Fibroblast of lung (primary cell): ENCODE data around the gene CD48. TPM values are rescaled to one million over a fixed set of nuclear protein-coding genes. Genes with fewer than 3 reads are reported as not detected.

Experiments
- DNase-seq, 2 donors: peaks; one replicate each; pipeline versions ENCODE4 v3.0.0 to v3.0.0-alpha.2; 2010; ENCODE audit warnings: low read depth in 2 of 2
- H2AFZ ChIP-seq: 2 replicates; pipeline ENCODE4 v1.5.1; 2012; ENCODE audit warnings: low read length, control low read depth, inconsistent platforms
- H3K27ac ChIP-seq: 2 replicates; pipeline ENCODE4 v1.5.1; 2011; ENCODE audit warnings: low read length, control low read depth; ENCODE audit not compliant: insufficient read depth
- H3K27me3 ChIP-seq: 2 replicates; pipeline ENCODE4 v1.5.1; 2011; ENCODE audit warnings: mild to moderate bottlenecking, low read length; ENCODE audit not compliant: control insufficient read depth, insufficient read depth
- H3K36me3 ChIP-seq: 2 replicates; pipeline ENCODE4 v1.5.1; 2011; ENCODE audit warnings: low read length; ENCODE audit not compliant: control insufficient read depth, insufficient read depth
- H3K4me1 ChIP-seq: 2 replicates; pipeline ENCODE4 v1.5.1; 2011; ENCODE audit warnings: low read length; ENCODE audit not compliant: control insufficient read depth, insufficient read depth; ENCODE audit errors: extremely low read depth
- H3K4me2 ChIP-seq: 2 replicates; pipeline ENCODE4 v1.5.1; 2011; ENCODE audit warnings: low read length, control low read depth; ENCODE audit not compliant: insufficient read depth; ENCODE audit errors: extremely low read depth
- H3K4me3 ChIP-seq, 4 experiments: fragments of 200-600 bp in 1 of 4; sonication (generic) in 1 of 4; replicated peaks in 1 of 4; 2 replicates each; pipeline ENCODE4 v1.5.1; 2011 to 2016; ENCODE audit warnings: low read length in 4 of 4, low read depth in 3 of 4, mild to moderate bottlenecking in 3 of 4, control low read depth in 2 of 4, inconsistent platforms in 1 of 4, mixed read lengths in 1 of 4; ENCODE audit not compliant: insufficient read depth in 1 of 4; ENCODE audit errors: control extremely low read depth in 1 of 4
- H3K79me2 ChIP-seq: 2 replicates; pipeline ENCODE4 v1.5.1; 2012; ENCODE audit warnings: mild to moderate bottlenecking, low read length, inconsistent platforms; ENCODE audit not compliant: control insufficient read depth, insufficient read depth
- H3K9ac ChIP-seq: 2 replicates; pipeline ENCODE4 v1.5.1; 2011; ENCODE audit warnings: mild to moderate bottlenecking, low read length, control low read depth; ENCODE audit not compliant: insufficient read depth
- H3K9me3 ChIP-seq: 2 replicates; pipeline ENCODE4 v1.5.1; 2012; ENCODE audit warnings: low read depth, low read length; ENCODE audit not compliant: control insufficient read depth, insufficient read depth
- H4K20me1 ChIP-seq: 2 replicates; pipeline ENCODE4 v1.5.1; 2011; ENCODE audit warnings: low read length; ENCODE audit not compliant: control insufficient read depth, insufficient read depth; ENCODE audit errors: extremely low read depth
- EZH2 ChIP-seq: IDR thresholded peaks from 2 replicates; pipeline ENCODE4 v1.5.1; 2012; ENCODE audit warnings: low read length, control low read depth, mild to moderate bottlenecking; ENCODE audit errors: missing control alignments
- polyA plus RNA-seq, 2 donors: library from polyadenylated mRNA; depleted of rRNA in 1 of 2; stranded (reverse) in 1 of 2; unstranded in 1 of 2; fragments of >200 nt; gene quantifications; 2 replicates each; pipeline ENCODE4 v1.2.1, GENCODE V29; 2011 to 2012; ENCODE audit warnings: missing spikeins in 1 of 2
- total RNA-seq: library from RNA; depleted of rRNA; stranded (reverse); fragments of >200 nt; gene quantifications from 2 replicates; pipeline ENCODE4 v1.2.1, GENCODE V29; 2014
- TF ChIP-seq, protein P1 (sequence below), 2 donors: IDR thresholded peaks in 1 of 2; conservative IDR thresholded peaks in 1 of 2; 1 replicate in 1 of 2; 2 replicates in 1 of 2; pipeline ENCODE4 v1.5.1; 2011 to 2012; ENCODE audit warnings: low read length in 2 of 2, control low read depth in 1 of 2, inconsistent platforms in 1 of 2, low read depth in 1 of 2, mild to moderate bottlenecking in 1 of 2

Gene CD48
- total and polyA plus RNA-seq, 2 donors (not counting 1 experiment from before 2014, with no cell fraction given): not detected

DNA sequence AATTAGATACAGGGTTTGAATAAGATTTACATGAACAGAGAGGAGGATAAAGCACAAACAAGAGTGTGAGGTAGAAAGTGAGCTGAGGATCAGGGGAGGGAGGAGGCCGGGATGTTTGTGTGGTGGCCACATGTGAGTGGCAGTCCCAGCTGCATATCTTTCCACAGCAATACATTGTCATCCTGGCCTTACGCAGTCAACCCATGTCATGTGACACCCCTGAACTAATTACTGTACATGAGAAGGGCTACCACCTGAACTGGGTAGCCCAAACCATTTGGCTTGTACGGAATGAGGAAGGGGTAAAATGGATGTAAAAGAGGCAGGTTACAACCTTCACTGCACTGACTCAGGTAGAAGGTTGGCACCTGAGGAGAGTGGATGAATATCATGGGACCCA lies 31.6 kb upstream of the CD48 start:
- H3K36me3 ChIP-seq: no peaks in the 10 kb centered on the region
- H3K4me2 ChIP-seq: no peak overlapping the region
- no peak for TF ChIP-seq EZH2
- TF ChIP-seq, protein P1, sequence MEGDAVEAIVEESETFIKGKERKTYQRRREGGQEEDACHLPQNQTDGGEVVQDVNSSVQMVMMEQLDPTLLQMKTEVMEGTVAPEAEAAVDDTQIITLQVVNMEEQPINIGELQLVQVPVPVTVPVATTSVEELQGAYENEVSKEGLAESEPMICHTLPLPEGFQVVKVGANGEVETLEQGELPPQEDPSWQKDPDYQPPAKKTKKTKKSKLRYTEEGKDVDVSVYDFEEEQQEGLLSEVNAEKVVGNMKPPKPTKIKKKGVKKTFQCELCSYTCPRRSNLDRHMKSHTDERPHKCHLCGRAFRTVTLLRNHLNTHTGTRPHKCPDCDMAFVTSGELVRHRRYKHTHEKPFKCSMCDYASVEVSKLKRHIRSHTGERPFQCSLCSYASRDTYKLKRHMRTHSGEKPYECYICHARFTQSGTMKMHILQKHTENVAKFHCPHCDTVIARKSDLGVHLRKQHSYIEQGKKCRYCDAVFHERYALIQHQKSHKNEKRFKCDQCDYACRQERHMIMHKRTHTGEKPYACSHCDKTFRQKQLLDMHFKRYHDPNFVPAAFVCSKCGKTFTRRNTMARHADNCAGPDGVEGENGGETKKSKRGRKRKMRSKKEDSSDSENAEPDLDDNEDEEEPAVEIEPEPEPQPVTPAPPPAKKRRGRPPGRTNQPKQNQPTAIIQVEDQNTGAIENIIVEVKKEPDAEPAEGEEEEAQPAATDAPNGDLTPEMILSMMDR (conservative IDR thresholded peaks at IDR 0.05 in 1 of 2, IDR thresholded peaks at IDR 0.05 in 1 of 2; ENCODE audit: low read depth in 1 of 2, low read length in 2 of 2): no peak
- no peaks in the 10 kb centered on the region for H3K79me2 ChIP-seq
- H3K9me3 ChIP-seq: no peaks in the 10 kb centered on the region
- no peak overlapping the region for H3K27ac ChIP-seq
- no peak overlapping the region for H3K4me3 ChIP-seq
- H2AFZ ChIP-seq: no peak overlapping the region
- no peak overlapping the region for H3K9ac ChIP-seq
- DNase-seq: no peak
- H4K20me1 ChIP-seq: no peaks in the 10 kb centered on the region
- no peaks in the 10 kb centered on the region for H3K4me1 ChIP-seq
- H3K27me3 ChIP-seq: no peaks in the 10 kb centered on the region

DNA sequence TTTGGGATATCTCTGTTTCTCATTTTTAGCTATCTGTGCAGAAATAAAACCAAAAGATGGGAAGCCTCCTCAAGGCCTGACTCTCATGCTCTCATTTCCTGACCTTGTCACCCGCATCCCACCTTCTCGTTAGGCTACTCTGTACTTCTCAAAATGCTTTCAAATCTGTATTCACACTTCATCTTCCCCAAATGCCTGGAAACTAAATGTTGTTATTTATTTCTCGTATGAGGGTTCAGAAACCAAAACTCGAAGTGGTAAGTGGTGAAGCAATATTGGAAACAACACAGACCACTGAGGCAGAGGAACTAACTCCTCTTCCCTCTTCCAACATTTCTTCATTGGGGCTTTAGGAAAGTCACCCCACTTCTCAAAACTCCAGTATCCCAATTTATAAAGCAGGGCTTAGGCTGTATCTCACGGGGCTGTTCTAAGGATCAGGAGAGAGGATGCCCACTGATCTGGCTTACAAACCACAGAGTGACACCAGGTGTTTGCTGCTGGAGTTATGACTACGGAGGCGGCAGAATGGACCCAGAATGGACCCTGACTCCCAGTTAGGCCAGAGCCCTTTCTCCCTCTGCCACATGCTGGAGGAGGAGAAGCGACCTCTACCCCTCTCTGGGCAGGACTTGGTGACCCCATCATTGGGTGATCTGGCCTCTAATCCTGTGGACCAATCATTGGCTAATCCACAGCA lies 31.0 kb upstream of the CD48 start:
- DNase-seq: no peak
- no peak overlapping the region for H2AFZ ChIP-seq
- no peaks in the 10 kb centered on the region for H4K20me1 ChIP-seq
- no peak overlapping the region for H3K27ac ChIP-seq
- no peaks in the 10 kb centered on the region for H3K27me3 ChIP-seq
- no peak overlapping the region for H3K4me3 ChIP-seq
- H3K9ac ChIP-seq: no peak overlapping the region
- no peak for TF ChIP-seq EZH2
- TF ChIP-seq, protein P1 (conservative IDR thresholded peaks at IDR 0.05 in 1 of 2, IDR thresholded peaks at IDR 0.05 in 1 of 2; ENCODE audit: low read depth in 1 of 2, low read length in 2 of 2): no peak
- H3K79me2 ChIP-seq: no peaks in the 10 kb centered on the region
- no peaks in the 10 kb centered on the region for H3K36me3 ChIP-seq
- no peak overlapping the region for H3K4me2 ChIP-seq
- no peaks in the 10 kb centered on the region for H3K9me3 ChIP-seq
- no peaks in the 10 kb centered on the region for H3K4me1 ChIP-seq

DNA sequence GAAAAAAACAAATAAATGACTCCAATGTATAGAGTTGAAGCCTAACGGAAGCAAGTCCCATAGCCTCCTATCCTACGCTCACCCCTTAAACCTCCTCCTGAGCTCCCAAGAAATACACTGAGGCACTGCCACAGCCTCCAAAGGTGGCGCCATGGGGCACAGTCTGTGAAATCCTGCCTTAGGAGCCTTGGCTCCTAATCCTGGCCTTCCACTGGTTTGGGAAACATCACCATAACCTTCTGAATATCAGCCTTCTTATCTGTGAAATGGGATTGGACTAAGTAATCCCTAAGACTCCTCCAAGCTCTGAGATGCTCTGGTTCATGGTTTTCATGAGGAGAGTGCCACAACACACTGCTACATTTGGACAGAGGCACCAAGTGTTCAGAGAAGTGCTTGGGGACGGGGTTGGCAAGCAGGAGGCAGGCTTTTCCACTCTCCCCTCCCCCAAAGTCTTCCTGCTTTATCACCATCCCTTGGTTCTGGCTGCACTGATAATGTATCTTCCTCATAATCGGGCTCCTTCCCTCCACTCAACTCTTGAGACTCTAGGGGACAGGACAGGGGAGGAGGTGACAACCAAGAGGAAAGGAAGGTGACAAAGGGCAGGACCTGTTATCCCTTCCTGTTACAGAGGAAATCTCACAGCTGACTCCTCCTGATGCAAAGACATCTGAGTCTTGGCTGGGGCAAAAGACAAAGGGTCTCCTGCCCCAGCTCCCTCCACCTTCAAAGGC lies 30.2 kb upstream of the CD48 start:
- Histone ChIP-seq H3K27ac (no peak overlapping the region), H3K4me3 (no peak overlapping the region), H3K36me3 (no peaks in the 10 kb centered on the region), H3K79me2 (no peaks in the 10 kb centered on the region), H2AFZ (no peak overlapping the region), H3K4me1 (no peaks in the 10 kb centered on the region), H3K9me3 (no peaks in the 10 kb centered on the region), H3K27me3 (no peaks in the 10 kb centered on the region), H3K9ac (no peak overlapping the region), H3K4me2 (no peak overlapping the region), H4K20me1 (no peaks in the 10 kb centered on the region)
- no peak for DNase-seq
- TF ChIP-seq, protein P1 (conservative IDR thresholded peaks at IDR 0.05 in 1 of 2, IDR thresholded peaks at IDR 0.05 in 1 of 2; ENCODE audit: low read depth in 1 of 2, low read length in 2 of 2): no peak
- TF ChIP-seq EZH2: no peak
